HG03135 (cell line): ENCODE measurements around the gene C11orf42.
A peak's percentile ranks its signal among the peaks of the same experiment; 100 is the strongest.
"Not testable (repeated sequence)": the region's sequence is repeated elsewhere in the genome, so short reads cannot be mapped to it uniquely, and the experiment has no call there.

Experiments used
- ATAC-seq: cut with Tn5 transposase; IDR thresholded peaks from one replicate; pipeline ENCODE4 v1.9.1; 2021; ENCODE audit warnings: mild to moderate bottlenecking, moderate library complexity; ENCODE audit not compliant: unreplicated experiment

C11orf42 gene

GRCh38 chr11:6219359-6219758 is 14.0 kb downstream of the C11orf42 start:
- ATAC-seq, result no peak

- ATAC-seq, result no peak
These were observed 18.5 kb downstream of the C11orf42 start for GRCh38 chr11:6223854-6224253.

- ATAC-seq, result no peak
These were observed 19.1 kb downstream of the C11orf42 start for GRCh38 chr11:6224421-6224820.

- no peak for ATAC-seq
These were observed 19.7 kb downstream of the C11orf42 start for GRCh38 chr11:6225024-6225423.

DNA sequence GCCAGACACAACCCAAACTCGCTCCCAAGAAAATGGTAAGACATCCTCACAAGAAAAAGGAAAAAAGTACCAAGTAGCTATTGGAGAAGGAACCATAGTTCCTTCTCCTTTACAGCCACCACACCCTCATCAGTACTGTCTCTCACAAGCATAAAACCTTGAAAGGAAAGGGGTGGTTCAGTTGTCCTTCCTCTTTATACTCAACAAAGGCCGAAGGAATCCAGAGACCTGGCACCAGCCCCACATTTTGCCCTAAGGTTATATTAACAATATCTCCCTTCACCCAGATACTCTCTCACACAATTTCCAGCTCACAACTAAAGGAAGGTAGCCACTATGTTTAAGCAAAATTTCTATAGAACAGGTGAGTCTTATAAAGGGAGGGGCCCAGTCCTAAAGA is 20.5 kb downstream of the C11orf42 start:
- ATAC-seq, result no peak

DNA sequence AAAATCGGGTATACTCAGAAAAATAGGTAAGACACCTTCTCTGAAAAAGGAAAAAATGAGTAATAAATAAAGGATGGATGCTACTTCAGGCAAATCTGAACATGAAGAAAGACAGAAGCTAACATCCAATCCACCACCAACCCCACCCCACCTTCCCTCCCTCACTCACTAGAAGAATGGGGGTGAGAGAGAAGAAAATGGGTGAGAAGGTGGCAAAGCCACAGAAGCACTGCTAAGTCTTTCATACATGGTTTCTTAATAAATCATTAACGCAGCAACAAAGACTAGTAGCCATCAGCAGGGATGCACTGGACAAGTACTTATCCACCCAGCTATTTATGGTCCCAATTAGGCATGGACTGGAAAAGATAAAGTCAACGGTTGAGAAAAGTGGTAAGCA is 23.2 kb downstream of the C11orf42 start:
- no peak for ATAC-seq

- no peak for ATAC-seq
These were observed 24.6 kb downstream of the C11orf42 start for GRCh38 chr11:6229911-6230310.

- ATAC-seq, result no peak
These were observed 27.5 kb downstream of the C11orf42 start for GRCh38 chr11:6232899-6233298.

DNA sequence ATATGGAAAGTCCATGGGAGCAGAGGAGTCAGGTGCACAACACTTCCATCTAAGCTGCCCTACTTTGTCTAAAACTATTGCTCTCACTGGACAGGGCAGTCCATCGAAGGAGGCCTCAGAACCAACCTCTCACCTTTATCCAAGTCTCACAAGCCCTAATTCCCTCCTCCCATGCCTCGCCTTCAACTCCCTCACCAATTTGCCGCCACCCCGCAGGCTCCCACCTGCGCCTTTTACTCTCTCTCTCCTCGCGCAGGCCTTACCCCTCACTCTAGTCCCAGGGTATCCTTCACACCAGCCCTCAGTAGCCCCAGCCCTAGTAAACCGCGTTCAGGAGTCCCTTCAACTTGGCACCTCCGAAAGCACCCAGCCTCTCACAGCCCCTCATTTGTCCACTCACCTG is 28.6 kb downstream of the C11orf42 start:
- ATAC-seq, result no peak

DNA sequence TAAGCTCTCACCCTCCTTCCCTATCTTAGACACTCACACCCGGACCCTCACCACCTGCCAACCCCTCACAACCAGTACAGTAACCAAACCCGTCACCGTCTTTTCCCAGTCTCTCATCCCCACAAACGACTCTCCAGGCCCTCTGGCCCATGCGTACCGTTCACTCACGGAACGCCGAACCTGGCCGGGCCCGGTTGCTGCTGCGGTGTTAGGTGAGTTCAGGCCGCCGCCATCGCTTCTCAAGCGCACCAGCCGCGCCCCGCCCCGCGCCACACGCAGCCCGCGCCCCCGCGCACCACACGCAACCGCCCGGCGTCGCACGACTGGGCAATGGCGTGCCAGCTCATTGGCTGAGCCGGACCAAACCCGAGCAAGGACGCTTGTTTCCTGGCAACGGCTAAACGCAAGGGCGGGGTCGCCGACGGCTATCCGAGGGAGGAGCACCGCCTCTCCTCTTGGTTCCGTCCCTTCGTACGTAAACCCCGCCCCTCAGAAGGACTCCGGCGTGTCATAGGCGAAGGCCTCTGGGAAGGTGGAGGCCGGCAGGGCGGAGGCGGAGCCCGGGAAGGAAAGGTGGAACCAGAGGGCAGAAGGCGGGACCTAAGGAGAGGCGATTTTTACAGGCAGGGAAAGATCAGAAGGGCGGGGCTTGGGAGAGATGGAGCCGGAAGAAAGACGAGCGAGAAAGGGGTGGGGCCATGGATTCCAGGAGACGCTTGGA is 29.2 kb downstream of the C11orf42 start, which contains the start of gene FHIP1B:
TSS of gene FHIP1B (minus strand) at position 250 of the 721 bp plus-strand sequence. CDS start 10,120 bp downstream, outside the sequence.
- ATAC-seq, result peak; percentile 96

DNA sequence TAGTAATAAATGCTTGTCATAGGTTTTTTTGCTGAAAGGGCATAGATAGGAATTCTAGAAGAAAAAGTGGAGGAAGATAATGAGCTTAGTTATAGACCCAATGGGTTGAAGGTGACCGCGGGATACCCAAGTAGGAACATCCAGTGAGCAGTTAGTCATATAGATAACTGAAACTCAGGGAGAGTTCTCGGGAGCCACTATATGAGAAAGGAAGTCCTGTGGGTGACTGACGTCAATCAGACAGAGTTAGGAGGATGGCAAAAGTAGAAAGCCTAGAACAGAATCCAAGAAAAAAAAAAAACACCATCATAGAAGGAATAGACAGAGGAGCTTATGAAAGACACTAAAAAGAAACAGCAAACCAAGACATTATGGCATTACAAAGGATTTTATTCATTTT is 31.9 kb downstream of the C11orf42 start:
- no peak for ATAC-seq

DNA sequence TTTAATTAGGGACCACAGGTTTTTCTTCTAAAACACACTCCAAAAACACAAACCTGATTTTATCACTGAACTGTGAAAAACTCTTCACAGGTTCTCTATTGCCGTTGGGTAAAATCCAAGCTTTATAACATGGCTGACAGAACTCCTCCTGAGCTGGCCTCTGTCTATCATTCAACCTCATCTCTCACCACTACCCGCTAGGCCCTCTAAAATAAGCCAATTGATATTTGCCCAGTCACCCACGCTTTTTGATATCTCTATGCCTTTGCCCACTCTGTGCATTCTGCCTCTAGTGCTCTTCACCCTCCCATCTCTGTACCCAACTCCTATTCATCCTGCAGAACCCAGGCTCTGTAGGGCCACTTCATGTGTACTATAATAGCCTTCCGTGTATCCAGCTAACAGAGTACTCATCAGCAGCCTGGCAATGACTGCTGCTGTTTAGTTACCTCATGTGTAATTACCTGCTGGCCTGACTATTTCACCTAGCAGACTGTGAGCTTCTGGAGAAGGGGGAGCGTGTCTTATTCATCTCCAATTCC is 32.5 kb downstream of the C11orf42 start:
- no peak for ATAC-seq

DNA sequence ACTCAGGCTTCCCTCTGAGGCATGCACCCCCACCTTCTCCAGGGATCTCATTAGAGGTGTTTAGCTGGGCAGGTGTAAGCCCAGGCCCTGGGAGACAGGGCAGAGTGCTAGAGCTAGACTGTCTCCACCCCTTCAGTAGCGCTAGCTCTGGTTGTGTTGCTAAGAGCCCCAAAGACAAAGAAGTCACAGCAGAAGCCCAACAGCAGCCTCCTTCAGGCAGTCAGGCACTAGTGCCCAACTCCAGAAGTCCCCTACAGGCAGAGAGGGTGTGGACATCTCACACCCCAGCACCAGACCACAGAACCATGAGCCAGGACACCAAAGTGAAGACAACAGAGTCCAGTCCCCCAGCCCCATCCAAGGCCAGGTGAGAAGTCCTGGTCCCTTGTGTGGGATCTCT is 33.5 kb downstream of the C11orf42 start, which contains the start of gene CNGA4:
TSS of gene CNGA4 (plus strand) at position 188 of the 400 bp plus-strand sequence. CDS start at position 306, 118 bp downstream.
- ATAC-seq, result no peak

GRCh38 chr11:6240139-6240538 is 34.8 kb downstream of the C11orf42 start:
- ATAC-seq, result no peak

GRCh38 chr11:6240781-6241180 is 35.4 kb downstream of the C11orf42 start:
- no peak for ATAC-seq

DNA sequence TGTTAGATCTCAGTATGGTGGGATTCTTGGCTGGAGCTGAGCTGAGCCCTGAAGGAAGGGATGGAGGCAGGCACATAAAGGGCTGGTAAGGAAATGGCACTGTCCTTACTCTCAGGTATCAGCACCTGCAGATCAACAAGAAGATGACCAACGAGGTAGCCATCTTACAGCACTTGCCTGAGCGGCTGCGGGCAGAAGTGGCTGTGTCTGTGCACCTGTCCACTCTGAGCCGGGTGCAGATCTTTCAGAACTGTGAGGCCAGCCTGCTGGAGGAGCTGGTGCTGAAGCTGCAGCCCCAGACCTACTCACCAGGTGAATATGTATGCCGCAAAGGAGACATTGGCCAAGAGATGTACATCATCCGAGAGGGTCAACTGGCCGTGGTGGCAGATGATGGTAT is 36.0 kb downstream of the C11orf42 start:
- ATAC-seq, result no peak

DNA sequence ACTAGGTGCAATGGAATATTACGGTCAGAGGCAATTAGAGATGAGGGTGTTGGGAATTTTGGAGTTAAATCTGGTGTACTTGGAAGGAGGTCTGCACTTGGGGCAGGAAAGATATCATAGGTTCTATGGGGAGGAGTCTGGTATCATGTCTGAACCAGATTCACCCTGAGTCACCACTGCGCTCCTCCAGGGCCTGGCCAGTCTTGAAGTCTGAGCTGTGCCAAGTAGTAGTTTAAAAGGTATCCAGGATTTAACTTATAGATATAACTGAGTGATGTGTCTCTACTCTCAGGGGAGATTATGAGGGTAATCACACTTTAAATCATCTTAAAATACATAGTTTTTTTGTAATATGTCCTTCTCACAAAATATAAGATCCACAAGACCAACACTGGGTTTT is 40.2 kb downstream of the C11orf42 start:
- no peak for ATAC-seq

DNA sequence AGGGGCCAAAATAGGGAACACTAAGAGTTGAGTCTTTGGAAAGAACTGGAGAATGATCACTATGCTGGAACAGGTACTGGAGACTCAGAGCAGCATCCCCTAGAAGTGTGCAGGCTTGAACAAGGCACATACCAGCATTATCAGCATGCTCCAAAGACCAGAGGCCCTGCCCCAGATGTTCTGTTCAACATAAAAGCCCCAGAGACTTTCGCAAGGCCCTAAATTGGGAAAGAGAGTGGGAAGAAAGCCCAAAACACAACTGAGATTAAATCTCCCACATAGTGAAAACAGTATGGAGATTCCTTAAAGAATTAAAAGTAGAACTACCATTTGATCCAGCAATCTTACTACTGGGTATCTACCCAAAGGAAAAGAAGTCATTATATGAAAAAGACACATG is 42.9 kb downstream of the C11orf42 start:
- no peak for ATAC-seq

GRCh38 chr11:6248897-6249296 is 43.5 kb downstream of the C11orf42 start:
- not testable (repeated sequence) for ATAC-seq

- ATAC-seq, result no peak
These were observed 44.6 kb downstream of the C11orf42 start for GRCh38 chr11:6249770-6250555.

- ATAC-seq, result peak; percentile 66
These were observed 45.9 kb downstream of the C11orf42 start for GRCh38 chr11:6251120-6251733.
